Type B pancreatic cell (in vitro differentiated cells): ENCODE measurements around the gene XRCC5. TPM values are rescaled to one million over a fixed set of nuclear protein-coding genes. Genes with fewer than 3 reads are reported as not detected.

Source experiments
- DNase-seq: peaks from one replicate; pipeline ENCODE4 v3.0.0; 2021; ENCODE audit warnings: mixed read lengths; ENCODE audit not compliant: unreplicated experiment; ENCODE audit errors: extremely low spot score
- H3K27ac Mint-ChIP-seq: 2 replicates; pipeline ENCODE4 v1.8.0; 2021; ENCODE audit warnings: mild to moderate bottlenecking, mixed read lengths
- H3K27me3 Mint-ChIP-seq: 2 replicates; pipeline ENCODE4 v1.8.0; 2021; ENCODE audit warnings: mixed read lengths
- H3K36me3 Mint-ChIP-seq: 2 replicates; pipeline ENCODE4 v1.8.0; 2021; ENCODE audit warnings: mixed read lengths
- H3K4me1 Mint-ChIP-seq: one replicate; pipeline ENCODE4 v1.8.0; 2021; ENCODE audit warnings: mixed read lengths; ENCODE audit not compliant: unreplicated experiment
- H3K4me3 Mint-ChIP-seq: 2 replicates; pipeline ENCODE4 v1.8.0; 2021; ENCODE audit warnings: mild to moderate bottlenecking, mixed read lengths
- H3K9me3 Mint-ChIP-seq: 2 replicates; pipeline ENCODE4 v1.8.0; 2021; ENCODE audit warnings: mixed read lengths
- CTCF ChIP-seq: fragments of 200-600 bp; sonication (generic); conservative IDR thresholded peaks from 2 replicates; pipeline ENCODE4 v1.5.0; 2021; ENCODE audit warnings: antibody characterized with exemption, mild to moderate bottlenecking
- total RNA-seq: library from RNA; stranded (reverse); gene quantifications from 2 replicates; pipeline ENCODE4 v1.2.1, GENCODE V29; 2021; ENCODE audit warnings: low replicate concordance

The XRCC5 gene
- total RNA-seq, 1 donor from 2014 or later = 349 TPM

GRCh38 chr2:216090369-216090786 lies 18.8 kb upstream of the XRCC5 start:
- H3K36me3 Mint-ChIP-seq = peaks cover 6% of the 10 kb centered on the region
- no peaks in the 10 kb centered on the region for H3K9me3 Mint-ChIP-seq
- no peaks in the 10 kb centered on the region for H3K4me1 Mint-ChIP-seq
- DNase-seq = no peak
- H3K27me3 Mint-ChIP-seq = no peaks in the 10 kb centered on the region
- TF ChIP-seq CTCF = no peak
- no peak overlapping the region for H3K4me3 Mint-ChIP-seq
- no peak overlapping the region for H3K27ac Mint-ChIP-seq

GRCh38 chr2:216092646-216093045 lies 16.5 kb upstream of the XRCC5 start:
- no peak for TF ChIP-seq CTCF
- no peak overlapping the region for H3K27ac Mint-ChIP-seq

GRCh38 chr2:216094701-216095100 lies 14.4 kb upstream of the XRCC5 start:
- no peaks in the 10 kb centered on the region for H3K36me3 Mint-ChIP-seq
- no peaks in the 10 kb centered on the region for H3K4me1 Mint-ChIP-seq
- no peak for DNase-seq
- no peaks in the 10 kb centered on the region for H3K9me3 Mint-ChIP-seq
- no peak for TF ChIP-seq CTCF
- H3K4me3 Mint-ChIP-seq = no peak overlapping the region
- no peaks in the 10 kb centered on the region for H3K27me3 Mint-ChIP-seq
- H3K27ac Mint-ChIP-seq = no peak overlapping the region

More at GRCh38 chr2:216092646-216093045, 16.5 kb upstream of the XRCC5 start:
- Mint-ChIP-seq H3K36me3 (no peaks in the 10 kb centered on the region), H3K4me1 (no peaks in the 10 kb centered on the region), H3K9me3 (no peaks in the 10 kb centered on the region), H3K4me3 (no peak overlapping the region), H3K27me3 (no peaks in the 10 kb centered on the region)
- no peak for DNase-seq

DNA sequence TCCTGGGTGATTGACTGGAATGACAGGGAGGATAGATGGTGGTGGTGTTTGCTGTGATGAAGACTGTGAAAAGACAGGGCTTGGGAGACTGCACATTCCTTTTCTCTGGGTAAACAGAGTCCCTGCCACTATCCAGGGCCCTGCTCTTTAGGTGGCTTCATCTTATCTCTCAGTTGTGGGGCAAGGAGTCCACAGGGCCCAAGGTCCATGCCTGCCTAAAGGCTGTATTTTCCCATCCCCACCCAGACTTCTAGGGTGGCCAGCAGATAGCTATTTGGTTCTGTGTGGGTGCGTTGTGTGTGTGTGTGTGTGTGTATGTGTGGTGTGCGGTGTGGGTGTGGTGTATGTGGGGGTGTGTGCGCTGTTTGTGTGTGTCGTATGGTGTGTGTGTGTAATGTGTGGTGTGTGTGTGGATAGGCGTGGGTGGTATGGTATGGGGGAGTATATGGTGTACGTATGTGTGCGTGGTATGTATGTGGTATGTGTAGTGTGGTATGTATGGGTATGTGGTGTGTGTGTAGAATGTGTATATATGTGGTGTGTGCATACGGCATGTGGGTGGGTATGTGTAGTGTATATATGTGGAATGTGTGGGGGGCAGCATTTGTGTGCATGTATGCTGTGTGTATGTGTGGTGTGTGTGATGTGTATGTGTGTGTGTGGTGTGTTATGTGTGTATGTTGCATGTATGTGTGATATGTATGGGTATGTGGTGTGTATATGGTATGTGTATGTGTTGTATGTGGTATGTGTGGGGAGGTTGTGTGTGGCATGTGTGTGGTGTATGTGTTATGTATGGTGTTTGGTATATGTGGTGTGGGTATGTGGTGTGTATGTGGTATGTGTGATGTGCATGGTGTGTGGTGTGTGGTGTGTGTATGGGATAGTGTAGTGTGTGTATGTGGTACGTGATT lies 10.5 kb upstream of the XRCC5 start:
- DNase-seq = no peak
- Mint-ChIP-seq H3K27me3 (no peaks in the 10 kb centered on the region), H3K4me3 (no peak overlapping the region), H3K9me3 (no peaks in the 10 kb centered on the region), H3K36me3 (no peaks in the 10 kb centered on the region), H3K27ac (no peak overlapping the region), H3K4me1 (no peaks in the 10 kb centered on the region)
- TF ChIP-seq CTCF = no peak

- Mint-ChIP-seq H3K27me3 (no peaks in the 10 kb centered on the region), H3K4me1 (no peaks in the 10 kb centered on the region), H3K27ac (no peak overlapping the region), H3K4me3 (no peak overlapping the region), H3K36me3 (no peaks in the 10 kb centered on the region), H3K9me3 (no peaks in the 10 kb centered on the region)
- TF ChIP-seq CTCF = no peak
- DNase-seq = no peak
Observed at GRCh38 chr2:216101109-216101508, 8.0 kb upstream of the XRCC5 start.
